SK-N-SH (cell line): ENCODE data around the gene BIRC7. TPM values are rescaled to one million over a fixed set of nuclear protein-coding genes. Genes with fewer than 3 reads are reported as not detected.

ENCODE experiments used
- CTCF ChIA-PET: fragments of 300-600, 350-600 bp; formaldehyde crosslinking; extraction: SDS; loops from one replicate; lab custom pipeline; 2021; lab: Yijun Ruan, JAX
- POLR2A ChIA-PET: fragments of 350-600 bp; sonication (Branson Sonifier 250); formaldehyde crosslinking; extraction: SDS; loops from one replicate; lab custom pipeline; 2020; ENCODE audit warnings: antibody characterized with exemption, inconsistent platforms; lab: Yijun Ruan, JAX
- DNase-seq: peaks from one replicate; pipeline ENCODE4 v3.0.0; 2012
- H2AFZ ChIP-seq: fragments of 200-600 bp; sonication (generic); 2 replicates; pipeline ENCODE4 v1.8.1; 2016; ENCODE audit warnings: antibody characterized with exemption, mild to moderate bottlenecking, low read depth
- H3F3A ChIP-seq: fragments of 200-600 bp; sonication (generic); replicated peaks from 2 replicates; pipeline ENCODE3; 2016; ENCODE audit warnings: antibody characterized with exemption, mild to moderate bottlenecking; ENCODE audit not compliant: insufficient read depth
- H3K27ac ChIP-seq, 2 experiments: fragments of 200-500 bp in 1 of 2; fragments of 200-600 bp in 1 of 2; sonication (Bioruptor generic) in 1 of 2; sonication (generic), shearing (Covaris generic) in 1 of 2; 2 replicates each; pipeline versions ENCODE4 v1.5.1 to v1.6.1; 2014 to 2016; ENCODE audit warnings: low read depth in 2 of 2, inconsistent platforms in 1 of 2, low read length in 1 of 2, mild to moderate bottlenecking in 1 of 2, mixed read lengths in 1 of 2
- H3K27me3 ChIP-seq: fragments of 200-600 bp; sonication (generic), shearing (Covaris generic); 2 replicates; pipeline ENCODE4 v1.6.1; 2016; ENCODE audit warnings: mixed run types; ENCODE audit not compliant: insufficient read depth
- H3K36me3 ChIP-seq, 2 experiments: fragments of 200-500 bp in 1 of 2; fragments of 200-600 bp in 1 of 2; sonication (Bioruptor generic) in 1 of 2; sonication (generic) in 1 of 2; replicated peaks in 1 of 2; 2 replicates each; pipeline versions ENCODE3 to v1.5.1; 2014 to 2016; ENCODE audit warnings: low read length in 1 of 2, mild to moderate bottlenecking in 1 of 2; ENCODE audit not compliant: insufficient read depth in 2 of 2, control insufficient read depth in 1 of 2
- H3K4me1 ChIP-seq, 2 experiments: fragments of 200-500 bp in 1 of 2; fragments of 200-600 bp in 1 of 2; sonication (Bioruptor generic) in 1 of 2; sonication (generic), shearing (Covaris generic) in 1 of 2; 2 replicates each; pipeline versions ENCODE4 v1.5.1 to v1.6.1; 2014 to 2016; ENCODE audit warnings: low read depth in 1 of 2, low read length in 1 of 2, mixed run types in 1 of 2; ENCODE audit not compliant: insufficient read depth in 2 of 2, control insufficient read depth in 1 of 2
- H3K4me2 ChIP-seq: fragments of 200-600 bp; sonication (generic), shearing (Covaris generic); 2 replicates; pipeline ENCODE4 v1.6.1; 2017; ENCODE audit warnings: mixed run types
- H3K4me3 ChIP-seq, 2 experiments: fragments of 200-500 bp in 1 of 2; fragments of 200-600 bp in 1 of 2; sonication (Bioruptor generic) in 1 of 2; sonication (generic), shearing (Covaris generic) in 1 of 2; 2 replicates each; pipeline versions ENCODE4 v1.5.1 to v1.8.1; 2014 to 2016; ENCODE audit warnings: low read depth in 2 of 2, inconsistent platforms in 1 of 2, low read length in 1 of 2, mild to moderate bottlenecking in 1 of 2, mixed read lengths in 1 of 2, moderate library complexity in 1 of 2
- H3K79me2 ChIP-seq: fragments of 200-600 bp; sonication (generic); 2 replicates; pipeline ENCODE4 v1.8.1; 2017; ENCODE audit warnings: mild to moderate bottlenecking; ENCODE audit not compliant: insufficient read depth
- H3K9ac ChIP-seq: fragments of 200-600 bp; sonication (generic); 2 replicates; pipeline ENCODE4 v1.6.1; 2017; ENCODE audit warnings: mixed run types
- H3K9me2 ChIP-seq: fragments of 200-600 bp; sonication (generic); 2 replicates; pipeline ENCODE4 v1.6.1; 2017; ENCODE audit warnings: mixed run types
- H3K9me3 ChIP-seq: fragments of 200-600 bp; sonication (generic); 2 replicates; pipeline ENCODE4 v1.6.1; 2017; ENCODE audit warnings: mixed run types, mild to moderate bottlenecking, moderate library complexity
- H4K20me1 ChIP-seq: fragments of 200-600 bp; sonication (generic); 2 replicates; pipeline ENCODE4 v1.6.1; 2017; ENCODE audit warnings: mild to moderate bottlenecking, mixed run types; ENCODE audit not compliant: insufficient read depth
- ELF1 ChIP-seq: IDR thresholded peaks from 2 replicates; pipeline ENCODE4 v1.4.0; 2012
- EP300 ChIP-seq, 2 experiments: IDR thresholded peaks; 2 replicates each; pipeline versions ENCODE4 v1.4.0 to v1.6.1; 2012; ENCODE audit warnings: borderline replicate concordance in 1 of 2, low read depth in 1 of 2, low read length in 1 of 2
- EZH2phosphoT487 ChIP-seq: fragments of 200-600 bp; sonication (generic); IDR thresholded peaks from 2 replicates; pipeline ENCODE4 v1.6.1; 2017; ENCODE audit warnings: low read depth, mixed run types, mild to moderate bottlenecking, antibody characterized with exemption, moderate library complexity, borderline replicate concordance
- FOSL2 ChIP-seq: IDR thresholded peaks from 2 replicates; pipeline ENCODE4 v1.4.0; 2012; ENCODE audit warnings: low read depth, mild to moderate bottlenecking, moderate library complexity, borderline replicate concordance
- MEF2A ChIP-seq: IDR thresholded peaks from 2 replicates; pipeline ENCODE4 v1.4.0; 2012; ENCODE audit warnings: low read depth, borderline replicate concordance
- MXI1 ChIP-seq: IDR thresholded peaks from 2 replicates; pipeline ENCODE4 v1.6.1; 2012; ENCODE audit warnings: mild to moderate bottlenecking, low read depth, low read length, improper control_type of control experiment
- NRF1 ChIP-seq: IDR thresholded peaks from 2 replicates; pipeline ENCODE4 v1.6.1; 2012; ENCODE audit warnings: low read depth, mild to moderate bottlenecking, low read length
- RAD21 ChIP-seq: IDR thresholded peaks from 2 replicates; pipeline ENCODE4 v1.6.1; 2012; ENCODE audit warnings: mild to moderate bottlenecking, low read length
- RFX5 ChIP-seq: IDR thresholded peaks from 2 replicates; pipeline ENCODE4 v1.6.1; 2012; ENCODE audit warnings: mild to moderate bottlenecking, improper control_type of control experiment, low read length
- RXRA ChIP-seq: IDR thresholded peaks from 2 replicates; pipeline ENCODE4 v1.4.0; 2012; ENCODE audit warnings: low read depth, mild to moderate bottlenecking, borderline replicate concordance
- TAF1 ChIP-seq: IDR thresholded peaks from 2 replicates; pipeline ENCODE4 v1.6.1; 2012; ENCODE audit warnings: low read depth, mild to moderate bottlenecking, low read length, moderate library complexity, borderline replicate concordance
- TEAD4 ChIP-seq: IDR thresholded peaks from 2 replicates; pipeline ENCODE4 v1.4.0; 2012; ENCODE audit warnings: mild to moderate bottlenecking, borderline replicate concordance; ENCODE audit not compliant: insufficient read depth
- YY1 ChIP-seq: IDR thresholded peaks from 2 replicates; pipeline ENCODE4 v1.4.0; 2012; ENCODE audit warnings: low read depth, mild to moderate bottlenecking
- WGBS: methylation state at CpG from one replicate; pipeline ENCODE4 v1.1.6; 2017; ENCODE audit warnings: low lambda C conversion rate; 5-methylcytosine and 5-hydroxymethylcytosine counted together
- polyA plus RNA-seq, 3 experiments: library from polyadenylated mRNA; depleted of rRNA; stranded (reverse); fragments of >200 nt; gene quantifications; 2 replicates each; pipeline ENCODE4 v1.2.3, GENCODE V29; 2012
- TF ChIP-seq, protein P1 (sequence below): IDR thresholded peaks from 2 replicates; pipeline ENCODE4 v1.4.0; 2012; ENCODE audit warnings: low read depth, borderline replicate concordance
- TF ChIP-seq, protein P2 (sequence below): fragments of 200-600 bp; sonication (generic); IDR thresholded peaks from 2 replicates; pipeline ENCODE4 v1.6.1; 2017; ENCODE audit warnings: antibody characterized with exemption, mild to moderate bottlenecking, moderate library complexity
- TF ChIP-seq, protein P3 (sequence below): IDR thresholded peaks from 2 replicates; pipeline ENCODE4; 2012
- TF ChIP-seq, protein P4 (sequence below): fragments of 150-350 bp; IDR thresholded peaks from 2 replicates; pipeline ENCODE4 v1.6.1; 2017; ENCODE audit warnings: antibody characterized with exemption, low read length, low read depth, borderline replicate concordance

Gene BIRC7
- polyA plus RNA-seq, 1 of the 3 experiments (the other 2 are of a cell fraction) = not detected

DNA sequence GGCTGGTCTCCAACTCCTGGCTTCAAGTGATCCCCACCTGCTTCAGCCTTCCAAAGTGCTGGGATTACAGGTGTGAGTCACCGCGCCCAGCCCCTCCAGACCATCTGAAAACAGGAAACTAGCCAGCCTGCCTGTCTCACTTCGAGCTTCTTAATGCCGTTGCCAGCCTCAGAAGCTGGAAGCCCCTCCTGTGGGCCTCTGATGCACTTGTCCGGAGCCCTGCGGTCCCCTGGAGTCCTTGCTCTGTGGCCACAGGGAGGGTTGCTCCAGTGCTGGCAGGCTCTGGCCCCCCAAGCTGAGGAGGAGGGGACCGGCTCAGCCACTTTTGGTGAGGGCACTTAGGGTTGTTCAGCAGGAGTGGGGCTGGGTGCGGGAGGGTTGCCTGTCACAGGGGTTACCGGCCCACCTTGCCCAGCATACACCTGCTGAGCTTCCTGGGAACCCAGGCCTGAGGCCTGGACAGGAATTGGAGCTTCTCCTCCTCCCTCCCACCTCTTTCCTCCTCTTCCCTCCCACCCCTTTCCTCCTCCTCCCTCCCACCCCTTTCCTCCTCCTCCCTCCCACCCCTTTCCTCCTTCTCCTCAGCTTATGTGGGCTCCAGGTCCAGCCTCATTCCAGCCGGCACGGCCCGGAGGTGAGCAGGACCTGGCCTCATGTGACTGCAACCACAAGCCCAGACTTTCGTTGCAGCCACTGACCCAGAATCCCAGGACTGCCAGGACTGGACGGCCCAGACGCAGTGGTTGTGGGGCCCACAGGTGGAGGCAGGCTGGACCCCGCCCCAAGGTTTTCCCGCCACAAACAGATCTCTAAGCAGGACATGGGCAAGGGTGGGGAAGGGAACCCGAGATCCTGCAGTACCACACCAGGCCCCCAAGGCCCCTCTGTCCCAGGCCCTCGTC, 9.4 kb upstream of the BIRC7 start:
- DNase-seq = no peak
- 87% methylated on average over 13 of the region's 19 CpGs for WGBS
- no peaks in the 10 kb centered on the region for H3K36me3 ChIP-seq
- no peak overlapping the region for H2AFZ ChIP-seq
- H3K4me3 ChIP-seq = no peak overlapping the region
- peaks cover 0 to 17% of the 10 kb centered on the region in 2 experiments; a peak in 1 of 4 replicates for H3K4me1 ChIP-seq
- no peaks in the 10 kb centered on the region for H3K9me3 ChIP-seq
- H3K27me3 ChIP-seq = 0 out of 2 replicates have a peak, but pooled peaks cover 6% of the 10 kb centered on the region
- H3K9me2 ChIP-seq = no peaks in the 10 kb centered on the region
- no peaks in the 10 kb centered on the region for H3F3A ChIP-seq
- no peak overlapping the region for H3K27ac ChIP-seq
- POLR2A ChIA-PET = no interaction called here
- H3K79me2 ChIP-seq = no peaks in the 10 kb centered on the region
- CTCF ChIA-PET = interaction anchor here (3.3 to 5.2 kb wide), 6 partner anchors 13 to 155 kb away, joined by 36 to 168 read pairs (median 46); partner anchors contain the start of genes ARFGAP1, BIRC7, COL20A1 and YTHDF1
- H3K4me2 ChIP-seq = no peak overlapping the region
- no peak for TF ChIP-seq EZH2phosphoT487
- TF ChIP-seq FOSL2 = no peak
- no peak for TF ChIP-seq RAD21
- TF ChIP-seq TEAD4 = no peak
- TF ChIP-seq, protein P1, sequence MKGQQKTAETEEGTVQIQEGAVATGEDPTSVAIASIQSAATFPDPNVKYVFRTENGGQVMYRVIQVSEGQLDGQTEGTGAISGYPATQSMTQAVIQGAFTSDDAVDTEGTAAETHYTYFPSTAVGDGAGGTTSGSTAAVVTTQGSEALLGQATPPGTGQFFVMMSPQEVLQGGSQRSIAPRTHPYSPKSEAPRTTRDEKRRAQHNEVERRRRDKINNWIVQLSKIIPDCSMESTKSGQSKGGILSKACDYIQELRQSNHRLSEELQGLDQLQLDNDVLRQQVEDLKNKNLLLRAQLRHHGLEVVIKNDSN = no peak
- TF ChIP-seq YY1 = no peak
- no peak for TF ChIP-seq RXRA
- no peak for TF ChIP-seq RFX5
- no peak for TF ChIP-seq TAF1
- no peaks in the 10 kb centered on the region for H4K20me1 ChIP-seq
- H3K9ac ChIP-seq = no peak overlapping the region

DNA sequence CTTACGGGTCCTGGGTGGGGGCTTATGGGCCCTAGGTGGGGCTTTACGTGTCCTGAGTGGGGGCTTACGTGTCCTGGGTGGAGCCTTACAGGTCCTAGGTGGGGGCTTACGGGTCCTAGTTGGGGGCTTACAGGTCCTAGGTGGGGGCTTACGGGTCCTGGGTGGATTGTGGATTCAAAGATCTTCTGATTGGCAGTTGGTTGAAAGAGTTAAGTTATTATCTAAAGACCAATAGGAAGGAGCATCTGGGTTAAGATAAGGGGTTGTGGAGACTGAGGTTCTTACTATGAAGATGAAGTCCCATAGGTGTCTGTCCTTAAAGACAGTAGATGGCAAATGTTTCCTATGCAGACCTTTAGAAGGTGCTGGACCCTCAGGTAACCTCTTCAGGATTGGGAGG, 8.4 kb upstream of the BIRC7 start:
- no peak overlapping the region for H3K9ac ChIP-seq
- no peaks in the 10 kb centered on the region for H3K9me2 ChIP-seq
- no peaks in the 10 kb centered on the region for H3K79me2 ChIP-seq
- no peaks in the 10 kb centered on the region for H3K9me3 ChIP-seq
- 0 out of 2 replicates have a peak, but pooled peaks cover 3% of the 10 kb centered on the region for H3K27me3 ChIP-seq
- no peak overlapping the region for H2AFZ ChIP-seq
- no peak overlapping the region for H3K4me2 ChIP-seq
- WGBS = 77% methylated on average over 4 of the region's 5 CpGs
- no peak overlapping the region for H3K27ac ChIP-seq
- CTCF ChIA-PET = interaction anchor here (1.5 kb wide), 1 partner anchor 154 kb away, joined by 3 read pairs; no protein-coding TSS in a partner anchor
- H3K36me3 ChIP-seq = no peaks in the 10 kb centered on the region
- no peak overlapping the region for H3K4me3 ChIP-seq
- POLR2A ChIA-PET = no interaction called here
- no peaks in the 10 kb centered on the region for H4K20me1 ChIP-seq
- peaks cover 2 to 17% of the 10 kb centered on the region in 2 experiments; a peak in 1 of 4 replicates for H3K4me1 ChIP-seq
- no peak for DNase-seq
- no peaks in the 10 kb centered on the region for H3F3A ChIP-seq
- TF ChIP-seq EP300 (IDR thresholded peaks at IDR 0.05; ENCODE audit: borderline replicate concordance in 1 of 2, low read depth in 1 of 2, low read length in 1 of 2) (no peak), MXI1 (no peak), NRF1 (no peak), FOSL2 (no peak), RXRA (no peak), ELF1 (no peak), MEF2A (no peak)
- TF ChIP-seq, protein P2, sequence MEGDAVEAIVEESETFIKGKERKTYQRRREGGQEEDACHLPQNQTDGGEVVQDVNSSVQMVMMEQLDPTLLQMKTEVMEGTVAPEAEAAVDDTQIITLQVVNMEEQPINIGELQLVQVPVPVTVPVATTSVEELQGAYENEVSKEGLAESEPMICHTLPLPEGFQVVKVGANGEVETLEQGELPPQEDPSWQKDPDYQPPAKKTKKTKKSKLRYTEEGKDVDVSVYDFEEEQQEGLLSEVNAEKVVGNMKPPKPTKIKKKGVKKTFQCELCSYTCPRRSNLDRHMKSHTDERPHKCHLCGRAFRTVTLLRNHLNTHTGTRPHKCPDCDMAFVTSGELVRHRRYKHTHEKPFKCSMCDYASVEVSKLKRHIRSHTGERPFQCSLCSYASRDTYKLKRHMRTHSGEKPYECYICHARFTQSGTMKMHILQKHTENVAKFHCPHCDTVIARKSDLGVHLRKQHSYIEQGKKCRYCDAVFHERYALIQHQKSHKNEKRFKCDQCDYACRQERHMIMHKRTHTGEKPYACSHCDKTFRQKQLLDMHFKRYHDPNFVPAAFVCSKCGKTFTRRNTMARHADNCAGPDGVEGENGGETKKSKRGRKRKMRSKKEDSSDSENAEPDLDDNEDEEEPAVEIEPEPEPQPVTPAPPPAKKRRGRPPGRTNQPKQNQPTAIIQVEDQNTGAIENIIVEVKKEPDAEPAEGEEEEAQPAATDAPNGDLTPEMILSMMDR = no peak
- TF ChIP-seq, protein P3, sequence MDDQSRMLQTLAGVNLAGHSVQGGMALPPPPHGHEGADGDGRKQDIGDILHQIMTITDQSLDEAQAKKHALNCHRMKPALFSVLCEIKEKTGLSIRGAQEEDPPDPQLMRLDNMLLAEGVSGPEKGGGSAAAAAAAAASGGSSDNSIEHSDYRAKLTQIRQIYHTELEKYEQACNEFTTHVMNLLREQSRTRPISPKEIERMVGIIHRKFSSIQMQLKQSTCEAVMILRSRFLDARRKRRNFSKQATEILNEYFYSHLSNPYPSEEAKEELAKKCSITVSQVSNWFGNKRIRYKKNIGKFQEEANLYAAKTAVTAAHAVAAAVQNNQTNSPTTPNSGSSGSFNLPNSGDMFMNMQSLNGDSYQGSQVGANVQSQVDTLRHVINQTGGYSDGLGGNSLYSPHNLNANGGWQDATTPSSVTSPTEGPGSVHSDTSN = no peak
- TF ChIP-seq, protein P4, sequence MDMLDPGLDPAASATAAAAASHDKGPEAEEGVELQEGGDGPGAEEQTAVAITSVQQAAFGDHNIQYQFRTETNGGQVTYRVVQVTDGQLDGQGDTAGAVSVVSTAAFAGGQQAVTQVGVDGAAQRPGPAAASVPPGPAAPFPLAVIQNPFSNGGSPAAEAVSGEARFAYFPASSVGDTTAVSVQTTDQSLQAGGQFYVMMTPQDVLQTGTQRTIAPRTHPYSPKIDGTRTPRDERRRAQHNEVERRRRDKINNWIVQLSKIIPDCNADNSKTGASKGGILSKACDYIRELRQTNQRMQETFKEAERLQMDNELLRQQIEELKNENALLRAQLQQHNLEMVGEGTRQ = no peak
